IMR-90 (cell line): Measurements from ENCODE around the gene DYRK1A. TPM values are rescaled to one million over a fixed set of nuclear protein-coding genes. Genes with fewer than 3 reads are reported as not detected.

Source experiments
- ATAC-seq: fragments of 200-7000 bp; cut with Tn5 transposase; 2 replicates; pipeline ENCODE4 v1.9.1; 2020; ENCODE audit warnings: low read depth, mild to moderate bottlenecking, moderate library complexity
- BruUV-seq: library from RNA; stranded (reverse); fragments of 400-500 nt; replicated peaks from 2 replicates; lab custom pipeline; 2021; lab: Mats Ljungman, UMichigan
- CTCF ChIA-PET: fragments of 300-600 bp; formaldehyde crosslinking; extraction: SDS; loops from one replicate; lab custom pipeline; 2021; ENCODE audit warnings: antibody characterized with exemption; lab: Yijun Ruan, JAX
- POLR2A ChIA-PET: fragments of 300-600 bp; sonication (Branson Sonifier 250); formaldehyde crosslinking; loops from one replicate; lab custom pipeline; 2022; ENCODE audit warnings: antibody characterized with exemption; ENCODE audit not compliant: unreplicated experiment; lab: Charles Lee
- DNase-seq: peaks from one replicate; pipeline ENCODE4 v3.0.0; 2013
- H2AFZ ChIP-seq: replicated peaks from 2 replicates; pipeline ENCODE3; 2013; ENCODE audit warnings: low read length, mild to moderate bottlenecking; ENCODE audit not compliant: poor library complexity
- H2AK5ac ChIP-seq: 2 replicates; pipeline ENCODE4 v1.6.1; 2013; ENCODE audit warnings: low read depth, low read length, inconsistent platforms
- H2AK9ac ChIP-seq: replicated peaks from 2 replicates; pipeline ENCODE3; 2013; ENCODE audit warnings: mild to moderate bottlenecking, low read depth, low read length, moderate library complexity; ENCODE audit not compliant: poor library complexity
- H2BK120ac ChIP-seq: 2 replicates; pipeline ENCODE4 v1.6.1; 2013; ENCODE audit warnings: low read depth, low read length, inconsistent platforms
- H2BK15ac ChIP-seq: 3 replicates; pipeline ENCODE4 v1.6.1; 2013; ENCODE audit warnings: low read depth, low read length, inconsistent platforms
- H2BK20ac ChIP-seq: 2 replicates; pipeline ENCODE4 v1.6.1; 2013; ENCODE audit warnings: low read depth, mild to moderate bottlenecking, inconsistent platforms, low read length, moderate library complexity
- H2BK5ac ChIP-seq: 2 replicates; pipeline ENCODE4 v1.6.1; 2013; ENCODE audit warnings: mild to moderate bottlenecking, low read depth, low read length, inconsistent platforms; ENCODE audit not compliant: poor library complexity, severe bottlenecking
- H3K14ac ChIP-seq: replicated peaks from 2 replicates; pipeline ENCODE4 v1.6.1; 2013; ENCODE audit warnings: low read depth, low read length, inconsistent platforms
- H3K18ac ChIP-seq: 2 replicates; pipeline ENCODE4 v1.6.1; 2013; ENCODE audit warnings: low read depth, low read length, control low read depth
- H3K23ac ChIP-seq: 2 replicates; pipeline ENCODE4 v1.6.1; 2013; ENCODE audit warnings: low read depth, low read length, inconsistent platforms
- H3K27ac ChIP-seq: 2 replicates; pipeline ENCODE4 v1.5.1; 2013; ENCODE audit warnings: mild to moderate bottlenecking, control low read depth, low read length; ENCODE audit not compliant: insufficient read depth
- H3K27me3 ChIP-seq: 2 replicates; pipeline ENCODE4 v1.6.1; 2013; ENCODE audit warnings: low read length; ENCODE audit not compliant: control insufficient read depth, insufficient read depth
- H3K36me3 ChIP-seq: 2 replicates; pipeline ENCODE4 v1.6.1; 2013; ENCODE audit warnings: low read length, mixed read lengths; ENCODE audit not compliant: control insufficient read depth, insufficient read depth
- H3K4ac ChIP-seq: 2 replicates; pipeline ENCODE4 v1.6.1; 2013; ENCODE audit warnings: low read depth, low read length, inconsistent platforms
- H3K4me1 ChIP-seq: 2 replicates; pipeline ENCODE4 v1.6.1; 2013; ENCODE audit warnings: low read length, mixed read lengths; ENCODE audit not compliant: control insufficient read depth, insufficient read depth
- H3K4me2 ChIP-seq: 2 replicates; pipeline ENCODE4 v1.6.1; 2013; ENCODE audit warnings: low read depth, mild to moderate bottlenecking, control low read depth, low read length, moderate library complexity
- H3K4me3 ChIP-seq: 2 replicates; pipeline ENCODE4 v1.5.1; 2013; ENCODE audit warnings: low read depth, mild to moderate bottlenecking, control low read depth, low read length, moderate library complexity; ENCODE audit not compliant: insufficient read depth
- H3K56ac ChIP-seq: 2 replicates; pipeline ENCODE4 v1.6.1; 2013; ENCODE audit warnings: low read length, inconsistent platforms; ENCODE audit not compliant: insufficient read depth; ENCODE audit errors: extremely low read depth
- H3K79me1 ChIP-seq, 2 experiments: 2 replicates each; pipeline ENCODE4 v1.6.1; 2013; ENCODE audit warnings: low read length in 2 of 2, inconsistent platforms in 1 of 2, low read depth in 1 of 2
- H3K9ac ChIP-seq: 2 replicates; pipeline ENCODE4 v1.6.1; 2013; ENCODE audit warnings: low read depth, low read length, control low read depth
- H3K9me1 ChIP-seq: 2 replicates; pipeline ENCODE4 v1.6.1; 2013; ENCODE audit warnings: low read length, inconsistent platforms; ENCODE audit not compliant: insufficient read depth
- H3K9me3 ChIP-seq: 2 replicates; pipeline ENCODE4 v1.6.1; 2013; ENCODE audit warnings: low read length; ENCODE audit not compliant: control insufficient read depth, insufficient read depth
- H4K20me1 ChIP-seq: 2 replicates; pipeline ENCODE4 v1.6.1; 2013; ENCODE audit warnings: low read length, inconsistent platforms; ENCODE audit not compliant: insufficient read depth
- H4K5ac ChIP-seq: 2 replicates; pipeline ENCODE4 v1.6.1; 2013; ENCODE audit warnings: mild to moderate bottlenecking, low read depth, low read length, control low read depth
- H4K8ac ChIP-seq, 2 experiments: 2 replicates each; pipeline ENCODE4 v1.6.1; 2013; ENCODE audit warnings: low read depth in 2 of 2, low read length in 2 of 2, control low read depth in 1 of 2, inconsistent platforms in 1 of 2
- H4K91ac ChIP-seq: 2 replicates; pipeline ENCODE4 v1.6.1; 2013; ENCODE audit warnings: low read depth, low read length, inconsistent platforms; ENCODE audit not compliant: insufficient read depth
- BHLHE40 ChIP-seq: fragments of 150-350 bp; IDR thresholded peaks from 2 replicates; pipeline ENCODE4 v1.6.1; 2016; ENCODE audit warnings: mild to moderate bottlenecking, low read depth, low read length
- CEBPB ChIP-seq: IDR thresholded peaks from 2 replicates; pipeline ENCODE4 v1.6.1; 2012; ENCODE audit warnings: low read depth, low read length, improper control_type of control experiment
- CHD1 ChIP-seq: IDR thresholded peaks from 2 replicates; pipeline ENCODE4 v1.6.1; 2012; ENCODE audit warnings: low read depth, low read length, improper control_type of control experiment
- CTCF ChIP-seq: conservative IDR thresholded peaks from 2 replicates; pipeline ENCODE4 v1.5.1; 2012; ENCODE audit warnings: mild to moderate bottlenecking, low read depth, low read length, improper control_type of control experiment
- ELK1 ChIP-seq: fragments of 150-350 bp; IDR thresholded peaks from 2 replicates; pipeline ENCODE4 v1.6.1; 2016; ENCODE audit warnings: low read depth, mild to moderate bottlenecking, low read length, moderate library complexity, borderline replicate concordance
- FOS ChIP-seq: fragments of 150-350 bp; IDR thresholded peaks from 2 replicates; pipeline ENCODE4 v1.6.1; 2016; ENCODE audit warnings: low read depth, low read length
- MAFK ChIP-seq: IDR thresholded peaks from 2 replicates; pipeline ENCODE4 v1.6.1; 2012; ENCODE audit warnings: low read depth, low read length, improper control_type of control experiment
- MAZ ChIP-seq: IDR thresholded peaks from 2 replicates; pipeline ENCODE4 v1.6.1; 2012; ENCODE audit warnings: low read depth, mild to moderate bottlenecking, low read length, improper control_type of control experiment, moderate library complexity, borderline replicate concordance
- MXI1 ChIP-seq: IDR thresholded peaks from 2 replicates; pipeline ENCODE4 v1.6.1; 2012; ENCODE audit warnings: low read depth, mild to moderate bottlenecking, low read length, moderate library complexity, borderline replicate concordance
- NFE2L2 ChIP-seq: fragments of 150-350 bp; IDR thresholded peaks from 2 replicates; pipeline ENCODE4 v1.6.1; 2016; ENCODE audit warnings: low read depth, mild to moderate bottlenecking, low read length
- POLR2A ChIP-seq: IDR thresholded peaks from 2 replicates; pipeline ENCODE4 v1.6.1; 2012; ENCODE audit warnings: mild to moderate bottlenecking, low read depth, low read length
- RAD21 ChIP-seq: IDR thresholded peaks from 2 replicates; pipeline ENCODE4 v1.6.1; 2012; ENCODE audit warnings: low read length, improper control_type of control experiment
- RCOR1 ChIP-seq: IDR thresholded peaks from 2 replicates; pipeline ENCODE4 v1.6.1; 2012; ENCODE audit warnings: mild to moderate bottlenecking, low read length, improper control_type of control experiment; ENCODE audit not compliant: insufficient replicate concordance
- RFX5 ChIP-seq: IDR thresholded peaks from 2 replicates; pipeline ENCODE4 v1.8.0; 2012; ENCODE audit warnings: low read depth, mild to moderate bottlenecking, low read length, moderate library complexity
- SMC3 ChIP-seq: fragments of 150-350 bp; IDR thresholded peaks from 2 replicates; pipeline ENCODE4 v1.6.1; 2016; ENCODE audit warnings: low read depth, mild to moderate bottlenecking, antibody characterized with exemption, low read length, moderate library complexity
- USF2 ChIP-seq: fragments of 150-350 bp; IDR thresholded peaks from 2 replicates; pipeline ENCODE4 v1.6.1; 2017; ENCODE audit warnings: mild to moderate bottlenecking, antibody characterized with exemption, low read length, low read depth
- whole genome bisulfite sequencing, 2 experiments: methylation state at CpG; one replicate each; pipeline versions ENCODE4 v1.1.5 to v1.1.7; 2013; ENCODE audit warnings: missing lambda C conversion rate in 2 of 2; ENCODE audit not compliant: insufficient read length in 1 of 2; ENCODE audit errors: extremely low coverage in 2 of 2; 5-methylcytosine and 5-hydroxymethylcytosine counted together
- dilution Hi-C: fragments of 300-500 bp; cut with HindIII; formaldehyde crosslinking; loops from one replicate; pipeline ENCODE4 v1.14.3; 2018; ENCODE audit warnings: low sequenced_read_pairs; ENCODE audit not compliant: unreplicated experiment
- in situ Hi-C: fragments of 300-500 bp; cut with MboI; formaldehyde crosslinking; loops from 3 replicates; pipeline ENCODE4 v1.14.3; 2019; ENCODE audit warnings: low sequenced_read_pairs, inconsistent platforms, mixed read lengths
- intact Hi-C: fragments of 100-400 bp; cut with micrococcal nuclease; formaldehyde crosslinking; loops from 2 replicates; pipeline ENCODE4 v1.10.0; 2022
- polyA plus RNA-seq, 3 experiments: library from polyadenylated mRNA; depleted of rRNA; stranded (reverse); fragments of >200 nt; gene quantifications; 2 replicates each; pipeline ENCODE4 v1.2.3, GENCODE V29; 2012; ENCODE audit warnings: low replicate concordance in 1 of 3
- total RNA-seq: library from RNA; depleted of rRNA; stranded (reverse); fragments of >200 nt; gene quantifications from 2 replicates; pipeline ENCODE4 v1.2.3, GENCODE V29; 2012

The DYRK1A gene
- total and polyA plus RNA-seq, 2 of the 4 experiments (the other 2 are of a cell fraction): 18.6 to 50.5 TPM

- no peak overlapping the region for H3K4ac ChIP-seq
- H3K23ac ChIP-seq: no peak overlapping the region
- H3K9me1 ChIP-seq: no peaks in the 10 kb centered on the region
- dilution Hi-C loops (no loop called here), in situ Hi-C loops (no loop called here), intact Hi-C loops (no loop called here)
- CTCF ChIA-PET: no interaction called here
- TF ChIP-seq MAZ (no peak), POLR2A (no peak), MAFK (no peak), FOS (no peak), BHLHE40 (no peak), ELK1 (no peak), SMC3 (no peak), USF2 (no peak), RCOR1 (no peak), NFE2L2 (no peak), MXI1 (no peak), RAD21 (no peak), RFX5 (no peak), CTCF (no peak), CHD1 (no peak), CEBPB (no peak)
- H3K36me3 ChIP-seq: no peaks in the 10 kb centered on the region
- H3K79me1 ChIP-seq: no peaks in the 10 kb centered on the region
- no peak overlapping the region for H3K14ac ChIP-seq
- H3K9me3 ChIP-seq: no peaks in the 10 kb centered on the region
- H2AK9ac ChIP-seq: no peak overlapping the region
- ATAC-seq: no peak
- no peak overlapping the region for H3K27ac ChIP-seq
- no peak overlapping the region for H2BK120ac ChIP-seq
- H2AK5ac ChIP-seq: no peak overlapping the region
- no peak overlapping the region for H2BK15ac ChIP-seq
- H3K4me2 ChIP-seq: no peak overlapping the region
- whole genome bisulfite sequencing, 2 experiments: 88% methylated on average over 8 of the region's 22 CpGs; no CpG with 5 or more reads in 1 of the 2 experiments
- H3K27me3 ChIP-seq: no peaks in the 10 kb centered on the region; the same call in 1 of the 2 replicates
- no peak overlapping the region for H4K91ac ChIP-seq
- DNase-seq: no peak
- no peak overlapping the region for H3K56ac ChIP-seq
- H2BK20ac ChIP-seq: no peak overlapping the region
- H3K4me1 ChIP-seq: peaks cover 3% of the 10 kb centered on the region; the same call in 1 of the 2 replicates
- no peak overlapping the region for H4K5ac ChIP-seq
- no peak overlapping the region for H3K4me3 ChIP-seq
- BruUV-seq: no TSS peak
- no peak overlapping the region for H4K8ac ChIP-seq
- no peaks in the 10 kb centered on the region for H4K20me1 ChIP-seq
- peak overlapping the region; percentile 46 for H2AFZ ChIP-seq
- H2BK5ac ChIP-seq: no peak overlapping the region
- H3K9ac ChIP-seq: no peak overlapping the region
- POLR2A ChIA-PET: no interaction called here
- H3K18ac ChIP-seq: no peak overlapping the region
Measured at GRCh38 chr21:37546299-37546908, 179.8 kb downstream of the DYRK1A start.
